ENCODE data around the gene CATSPER2. TPM values are rescaled to one million over a fixed set of nuclear protein-coding genes. Genes with fewer than 3 reads are reported as not detected.
A peak's percentile ranks its signal among the peaks of the same experiment; 100 is the strongest.
"Not testable (repeated sequence)": the region's sequence is repeated elsewhere in the genome, so short reads cannot be mapped to it uniquely, and the experiment has no call there.

Gene CATSPER2
- 1.6 and 4.6 TPM in 2 replicates for total RNA-seq (2021)
- long read RNA-seq, result 0 reads

DNA sequence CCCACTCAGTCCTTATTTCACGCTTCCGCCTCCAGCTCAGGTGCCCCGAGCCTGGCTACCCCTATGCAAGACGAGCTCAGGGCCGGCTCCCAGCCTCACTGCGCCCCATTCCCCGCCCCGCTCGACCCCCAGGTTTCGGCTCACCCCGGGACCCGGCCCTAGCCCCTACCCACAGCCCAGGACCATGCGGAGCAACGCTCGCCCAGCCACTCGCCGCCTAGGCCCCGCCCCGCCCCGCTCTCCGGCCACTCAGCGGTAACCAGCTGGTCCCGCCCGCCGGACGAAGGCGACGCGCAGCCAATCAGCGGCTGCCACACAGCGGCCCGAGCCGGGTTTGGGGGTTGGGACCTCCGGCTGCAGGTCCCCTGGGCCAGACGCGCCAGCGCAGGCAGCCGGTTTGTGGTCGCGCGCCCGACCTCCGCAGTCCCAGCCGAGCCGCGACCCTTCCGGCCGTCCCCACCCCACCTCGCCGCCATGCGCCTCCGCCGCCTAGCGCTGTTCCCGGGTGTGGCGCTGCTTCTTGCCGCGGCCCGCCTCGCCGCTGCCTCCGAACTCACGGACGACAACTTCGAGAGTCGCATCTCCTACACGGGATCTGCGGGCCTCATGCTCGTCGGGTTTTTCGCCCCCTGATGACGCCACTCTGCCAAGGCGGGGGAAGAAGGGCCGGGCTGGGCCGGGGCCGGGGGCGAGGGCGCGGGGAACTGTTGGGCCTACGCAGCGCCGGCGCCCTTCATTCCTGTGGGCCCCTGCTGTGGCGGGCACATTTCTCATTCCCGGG, at the start of gene CATSPER2:
Gene CATSPER2 (minus strand): TSS at position 196 of the 781 bp plus-strand sequence. CDS start 783 bp downstream, outside the sequence.
- H3K56ac ChIP-seq (ENCODE audit: insufficient read length, low read depth, low read length), result no peak within 1 kb of the TSS

GRCh38 chr15:43693148-43694022, 44.7 kb upstream of the CATSPER2 start, which contains the start of gene CKMT1A:
CKMT1A (plus strand) TSS chr15:43693859; CDS start chr15:43694051, 192 bp downstream.
- not testable (repeated sequence) for H3K27ac ChIP-seq (ENCODE audit: insufficient read length, low read depth, low read length); H3K14ac ChIP-seq (ENCODE audit: insufficient read depth, low read length); H3K79me2 ChIP-seq (ENCODE audit: insufficient read depth, low read length); H3K23me2 ChIP-seq (ENCODE audit: insufficient read length, low read depth, low read length, poor library complexity, severe bottlenecking); H3K9ac ChIP-seq (ENCODE audit: extremely low read depth, insufficient read length, low read length); H3K27me3 ChIP-seq (ENCODE audit: insufficient read depth, low read length); H3K4me3 Mint-ChIP-seq; H3K9me3 Mint-ChIP-seq; H2BK15ac ChIP-seq (ENCODE audit: low read depth, low read length); H3K27me3 Mint-ChIP-seq (ENCODE audit: low read depth); H2BK12ac ChIP-seq (ENCODE audit: insufficient read length, low read depth, low read length); H3K4me1 ChIP-seq (ENCODE audit: insufficient read depth, low read length); H3K18ac ChIP-seq (ENCODE audit: insufficient read length, low read depth, low read length); H3K56ac ChIP-seq (ENCODE audit: insufficient read length, low read depth, low read length); H2BK120ac ChIP-seq (ENCODE audit: low read depth, low read length, poor library complexity, severe bottlenecking); H4K20me1 ChIP-seq (ENCODE audit: control insufficient read depth, insufficient read depth, insufficient read length); H3K79me1 ChIP-seq (ENCODE audit: insufficient read depth, low read depth, low read length, poor library complexity, severe bottlenecking); H3K23ac ChIP-seq (ENCODE audit: insufficient read length, low read depth, low read length); H3K4me2 ChIP-seq (ENCODE audit: insufficient read depth, insufficient read length, low read length); H2BK5ac ChIP-seq (ENCODE audit: insufficient read length, low read length); H3K9me3 ChIP-seq (ENCODE audit: control insufficient read depth, low read depth, low read length); H3K27ac Mint-ChIP-seq; H3T11ph ChIP-seq (ENCODE audit: low read length); DNase-seq; H4K5ac ChIP-seq (ENCODE audit: insufficient read length, low read depth, low read length); H2AK5ac ChIP-seq (ENCODE audit: insufficient read length, low read length); H2BK20ac ChIP-seq (ENCODE audit: low read depth, low read length, poor library complexity, severe bottlenecking); H3K4ac ChIP-seq (ENCODE audit: low read depth, low read length); H3K4me1 Mint-ChIP-seq; H4K8ac ChIP-seq (replicated peaks; ENCODE audit: insufficient read length, low read depth, low read length); H2AFZ ChIP-seq (ENCODE audit: low read length); H4K91ac ChIP-seq (ENCODE audit: insufficient read length, low read depth, low read length)
- peaks cover 6 to 15% (median 12%) of the 10 kb centered on the region in 3 experiments; a peak in 6 of 7 replicates for H3K36me3 Mint-ChIP-seq (ENCODE audit: insufficient read depth in 1 of 3, low read depth in 3 of 3)
- WGBS (ENCODE audit: extremely low coverage, insufficient read length, low lambda C conversion rate), result no CpG with 5 or more reads among the region's 43 CpGs

More for the DNA sequence above, at the start of gene CATSPER2:
- no peaks in the 10 kb centered on the region for H3K79me2 ChIP-seq (ENCODE audit: insufficient read depth, low read length)
- no CpG with 5 or more reads among the region's 85 CpGs for WGBS (ENCODE audit: extremely low coverage, insufficient read length, low lambda C conversion rate)
- H2BK15ac ChIP-seq (ENCODE audit: low read depth, low read length), result no peak within 1 kb of the TSS
- H3K23me2 ChIP-seq (ENCODE audit: insufficient read length, low read depth, low read length, poor library complexity, severe bottlenecking), result no peaks in the 10 kb centered on the region
- H4K20me1 ChIP-seq (ENCODE audit: control insufficient read depth, insufficient read depth, insufficient read length), result no peaks in the 10 kb centered on the region
- no peak within 1 kb of the TSS for H2BK20ac ChIP-seq (ENCODE audit: low read depth, low read length, poor library complexity, severe bottlenecking)
- no peak within 1 kb of the TSS for H2BK12ac ChIP-seq (ENCODE audit: insufficient read length, low read depth, low read length)
- no peak within 1 kb of the TSS for H3K4me2 ChIP-seq (ENCODE audit: insufficient read depth, insufficient read length, low read length)
- H3K4me1 ChIP-seq (ENCODE audit: insufficient read depth, low read length), result no peaks in the 10 kb centered on the region
- H4K5ac ChIP-seq (ENCODE audit: insufficient read length, low read depth, low read length), result no peak within 1 kb of the TSS
- Mint-ChIP-seq H3K4me3 (no peak within 1 kb of the TSS; a peak in 2 of 5 replicates), H3K9me3 (peaks cover 13 to 14% of the 10 kb centered on the region in 2 experiments), H3K4me1 (no peaks in the 10 kb centered on the region), H3K27ac (no peak within 1 kb of the TSS), H3K36me3 (ENCODE audit: insufficient read depth in 1 of 3, low read depth in 3 of 3) (peaks cover 19 to 31% (median 28%) of the 10 kb centered on the region in 3 experiments), H3K27me3 (ENCODE audit: low read depth) (no peaks in the 10 kb centered on the region)
- no peak within 1 kb of the TSS for H3T11ph ChIP-seq (ENCODE audit: low read length)
- peak; percentile 55 for DNase-seq
- no peaks in the 10 kb centered on the region for H3K9me3 ChIP-seq (ENCODE audit: control insufficient read depth, low read depth, low read length)
- TF ChIP-seq, protein P1, sequence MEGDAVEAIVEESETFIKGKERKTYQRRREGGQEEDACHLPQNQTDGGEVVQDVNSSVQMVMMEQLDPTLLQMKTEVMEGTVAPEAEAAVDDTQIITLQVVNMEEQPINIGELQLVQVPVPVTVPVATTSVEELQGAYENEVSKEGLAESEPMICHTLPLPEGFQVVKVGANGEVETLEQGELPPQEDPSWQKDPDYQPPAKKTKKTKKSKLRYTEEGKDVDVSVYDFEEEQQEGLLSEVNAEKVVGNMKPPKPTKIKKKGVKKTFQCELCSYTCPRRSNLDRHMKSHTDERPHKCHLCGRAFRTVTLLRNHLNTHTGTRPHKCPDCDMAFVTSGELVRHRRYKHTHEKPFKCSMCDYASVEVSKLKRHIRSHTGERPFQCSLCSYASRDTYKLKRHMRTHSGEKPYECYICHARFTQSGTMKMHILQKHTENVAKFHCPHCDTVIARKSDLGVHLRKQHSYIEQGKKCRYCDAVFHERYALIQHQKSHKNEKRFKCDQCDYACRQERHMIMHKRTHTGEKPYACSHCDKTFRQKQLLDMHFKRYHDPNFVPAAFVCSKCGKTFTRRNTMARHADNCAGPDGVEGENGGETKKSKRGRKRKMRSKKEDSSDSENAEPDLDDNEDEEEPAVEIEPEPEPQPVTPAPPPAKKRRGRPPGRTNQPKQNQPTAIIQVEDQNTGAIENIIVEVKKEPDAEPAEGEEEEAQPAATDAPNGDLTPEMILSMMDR (conservative IDR thresholded peaks at IDR 0.05), result no peak
- no peak within 1 kb of the TSS for H4K8ac ChIP-seq (replicated peaks; ENCODE audit: insufficient read length, low read depth, low read length)
- H3K14ac ChIP-seq (ENCODE audit: insufficient read depth, low read length), result no peak within 1 kb of the TSS
- H3K9ac ChIP-seq (ENCODE audit: extremely low read depth, insufficient read length, low read length), result no peak within 1 kb of the TSS
- no peak within 1 kb of the TSS for H3K23ac ChIP-seq (ENCODE audit: insufficient read length, low read depth, low read length)
- no peak within 1 kb of the TSS for H2BK5ac ChIP-seq (ENCODE audit: insufficient read length, low read length)
- no peaks in the 10 kb centered on the region for H3K79me1 ChIP-seq (ENCODE audit: insufficient read depth, low read depth, low read length, poor library complexity, severe bottlenecking)
- H2AK5ac ChIP-seq (ENCODE audit: insufficient read length, low read length), result no peak within 1 kb of the TSS
- H4K91ac ChIP-seq (ENCODE audit: insufficient read length, low read depth, low read length), result no peak within 1 kb of the TSS
- H3K27ac ChIP-seq (ENCODE audit: insufficient read length, low read depth, low read length), result no peak within 1 kb of the TSS
- no peak within 1 kb of the TSS for H3K18ac ChIP-seq (ENCODE audit: insufficient read length, low read depth, low read length)
- H3K27me3 ChIP-seq (ENCODE audit: insufficient read depth, low read length), result no peaks in the 10 kb centered on the region
- no peak within 1 kb of the TSS for H2BK120ac ChIP-seq (ENCODE audit: low read depth, low read length, poor library complexity, severe bottlenecking)
- H3K4ac ChIP-seq (ENCODE audit: low read depth, low read length), result no peak within 1 kb of the TSS
- H2AFZ ChIP-seq (ENCODE audit: low read length), result no peak within 1 kb of the TSS
